Testis (tissue), 3 donors: ENCODE data around the gene YEATS4. TPM values are rescaled to one million over a fixed set of nuclear protein-coding genes. Genes with fewer than 3 reads are reported as not detected.

Experiments
- DNase-seq: peaks from one replicate; pipeline ENCODE4 v3.0.0-alpha.2; 2019
- H3K27ac ChIP-seq, 2 donors: fragments of 200-600 bp; sonication (generic); one replicate each; pipeline ENCODE4 v1.5.1; 2019
- H3K27me3 ChIP-seq: fragments of 200-600 bp; sonication (generic); one replicate; pipeline ENCODE4 v1.5.1; 2019
- H3K36me3 ChIP-seq: fragments of 200-600 bp; sonication (generic); one replicate; pipeline ENCODE4 v1.5.1; 2017; ENCODE audit warnings: low read depth; ENCODE audit errors: missing control alignments
- H3K4me1 ChIP-seq: fragments of 200-600 bp; sonication (generic); one replicate; pipeline ENCODE4 v1.5.1; 2019
- H3K4me3 ChIP-seq, 2 donors: fragments of 200-600 bp; sonication (generic); one replicate each; pipeline ENCODE4 v1.5.1; 2017 to 2019
- H3K9me3 ChIP-seq: fragments of 200-600 bp; sonication (generic); one replicate; pipeline ENCODE4 v1.5.1; 2017
- POLR2A ChIP-seq: fragments of 450-650 bp; IDR thresholded peaks from one replicate; pipeline ENCODE4 v1.6.1; 2017; ENCODE audit warnings: antibody characterized with exemption, mild to moderate bottlenecking, moderate library complexity
- WGBS, 2 donors: methylation state at CpG; one replicate each; pipeline ENCODE4 v1.1.5; 2018; 5-methylcytosine and 5-hydroxymethylcytosine counted together
- intact Hi-C: fragments of 100-400 bp; cut with DNase I; formaldehyde crosslinking; loops from one replicate; pipeline ENCODE4 v1.15.1; 2023; ENCODE audit warnings: low total_unique reads
- polyA plus RNA-seq: library from polyadenylated mRNA; stranded (reverse); fragments of 350-450 nt; fragmentation: Illumina TruSeq; extraction: RNeasy Lipid Tissue Mini Kit (QIAGEN cat#74804); gene quantifications from one replicate; pipeline ENCODE4 v1.2.3, GENCODE V29; 2014; ENCODE audit warnings: low read depth, low replicate concordance; ENCODE audit not compliant: insufficient read depth
- total RNA-seq, 2 donors: library from RNA; depleted of rRNA; stranded (reverse); fragments of >200 nt; gene quantifications; one replicate each; pipeline ENCODE4 v1.2.3, GENCODE V29; 2016
- TF ChIP-seq, protein P1 (sequence below), 3 experiments: fragments of 450-650 bp in 2 of 3; fragments of 200-600 bp in 1 of 3; sonication (generic) in 1 of 3; IDR thresholded peaks; one replicate each; pipeline ENCODE4 v1.5.1; 2016 to 2019; ENCODE audit warnings: antibody characterized with exemption in 3 of 3, mild to moderate bottlenecking in 2 of 3, moderate library complexity in 1 of 3

YEATS4 gene
- total and polyA plus RNA-seq, 3 donors from 2014 or later: 43.8 to 112 (median 48.4) TPM

- H3K4me3 ChIP-seq: no peak overlapping the region
- no peak for DNase-seq
- H3K4me1 ChIP-seq: no peaks in the 10 kb centered on the region
- no peak overlapping the region for H3K27ac ChIP-seq
- H3K36me3 ChIP-seq: no peaks in the 10 kb centered on the region
- intact Hi-C loops: no loop called here
- H3K27me3 ChIP-seq: no peaks in the 10 kb centered on the region
- TF ChIP-seq POLR2A: no peak
- TF ChIP-seq, protein P1, sequence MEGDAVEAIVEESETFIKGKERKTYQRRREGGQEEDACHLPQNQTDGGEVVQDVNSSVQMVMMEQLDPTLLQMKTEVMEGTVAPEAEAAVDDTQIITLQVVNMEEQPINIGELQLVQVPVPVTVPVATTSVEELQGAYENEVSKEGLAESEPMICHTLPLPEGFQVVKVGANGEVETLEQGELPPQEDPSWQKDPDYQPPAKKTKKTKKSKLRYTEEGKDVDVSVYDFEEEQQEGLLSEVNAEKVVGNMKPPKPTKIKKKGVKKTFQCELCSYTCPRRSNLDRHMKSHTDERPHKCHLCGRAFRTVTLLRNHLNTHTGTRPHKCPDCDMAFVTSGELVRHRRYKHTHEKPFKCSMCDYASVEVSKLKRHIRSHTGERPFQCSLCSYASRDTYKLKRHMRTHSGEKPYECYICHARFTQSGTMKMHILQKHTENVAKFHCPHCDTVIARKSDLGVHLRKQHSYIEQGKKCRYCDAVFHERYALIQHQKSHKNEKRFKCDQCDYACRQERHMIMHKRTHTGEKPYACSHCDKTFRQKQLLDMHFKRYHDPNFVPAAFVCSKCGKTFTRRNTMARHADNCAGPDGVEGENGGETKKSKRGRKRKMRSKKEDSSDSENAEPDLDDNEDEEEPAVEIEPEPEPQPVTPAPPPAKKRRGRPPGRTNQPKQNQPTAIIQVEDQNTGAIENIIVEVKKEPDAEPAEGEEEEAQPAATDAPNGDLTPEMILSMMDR (IDR thresholded peaks at IDR 0.05): no peak
- no peaks in the 10 kb centered on the region for H3K9me3 ChIP-seq
Observed at GRCh38 chr12:69334158-69334557, 25.4 kb upstream of the YEATS4 start.

DNA sequence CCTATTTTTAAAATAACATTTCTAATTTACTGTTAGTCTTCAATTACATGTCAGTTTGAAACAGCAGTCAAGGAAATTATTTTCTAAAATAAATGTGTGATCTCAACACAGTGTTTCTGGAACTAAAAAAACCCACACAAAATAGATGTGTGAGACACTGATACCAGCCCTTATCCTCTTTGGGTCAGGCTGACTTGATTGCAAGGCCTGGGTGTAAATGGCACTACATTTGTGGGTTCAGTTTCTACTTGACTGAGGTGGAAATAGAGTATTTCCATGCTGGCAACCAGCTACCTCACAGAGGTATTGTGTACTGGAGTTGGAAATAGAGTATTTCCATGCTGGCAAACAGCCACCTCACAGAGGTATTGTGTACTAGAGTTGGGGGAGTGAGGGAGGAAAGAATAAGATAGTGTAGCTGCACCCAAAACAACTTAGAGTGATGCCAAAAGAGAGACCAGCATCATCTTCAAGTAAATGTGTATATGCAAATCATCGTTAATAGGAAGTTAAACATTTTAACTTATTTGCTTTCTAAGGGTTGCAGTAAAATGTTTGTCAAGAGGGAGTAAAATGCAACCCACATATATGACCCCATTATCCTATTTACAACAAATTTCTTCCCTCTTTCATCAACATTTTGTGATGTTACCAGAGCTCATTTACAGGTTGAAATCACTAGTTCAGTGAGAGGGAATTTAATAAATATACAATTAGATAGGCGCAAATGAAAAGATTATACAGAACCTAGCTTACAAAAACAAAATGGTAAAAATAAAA, 22.0 kb upstream of the YEATS4 start:
- WGBS, 2 donors: 73 to 81% methylated on average over 2 of the region's 2 CpGs
- intact Hi-C loops: no loop called here

GRCh38 chr12:69338120-69338859, 21.3 kb upstream of the YEATS4 start:
- Histone ChIP-seq H3K9me3 (no peaks in the 10 kb centered on the region), H3K27ac (no peak overlapping the region), H3K27me3 (no peaks in the 10 kb centered on the region), H3K4me1 (no peaks in the 10 kb centered on the region), H3K36me3 (no peaks in the 10 kb centered on the region), H3K4me3 (no peak overlapping the region)
- intact Hi-C loops: no loop called here
- WGBS, 2 donors: 70 to 77% methylated on average over 3 of the region's 3 CpGs
- TF ChIP-seq, protein P1 (IDR thresholded peaks at IDR 0.05): no peak
- no peak for TF ChIP-seq POLR2A
- DNase-seq: no peak

More for the DNA sequence above, 22.0 kb upstream of the YEATS4 start:
- no peaks in the 10 kb centered on the region for H3K4me1 ChIP-seq
- no peak overlapping the region for H3K27ac ChIP-seq
- no peak overlapping the region for H3K4me3 ChIP-seq
- TF ChIP-seq, protein P1 (IDR thresholded peaks at IDR 0.05): no peak
- TF ChIP-seq POLR2A: no peak
- no peaks in the 10 kb centered on the region for H3K9me3 ChIP-seq
- no peak for DNase-seq
- H3K36me3 ChIP-seq: no peaks in the 10 kb centered on the region
- no peaks in the 10 kb centered on the region for H3K27me3 ChIP-seq

GRCh38 chr12:69338936-69339335, 20.6 kb upstream of the YEATS4 start:
- no peaks in the 10 kb centered on the region for H3K36me3 ChIP-seq
- DNase-seq: no peak
- no peaks in the 10 kb centered on the region for H3K4me1 ChIP-seq
- no peaks in the 10 kb centered on the region for H3K27me3 ChIP-seq
- H3K4me3 ChIP-seq: no peak overlapping the region
- intact Hi-C loops: no loop called here
- H3K9me3 ChIP-seq: no peaks in the 10 kb centered on the region
- no peak overlapping the region for H3K27ac ChIP-seq
- no peak for TF ChIP-seq POLR2A
- TF ChIP-seq, protein P1 (IDR thresholded peaks at IDR 0.05): no peak
